ENCODE measurements around the gene FOCAD. TPM values are rescaled to one million over a fixed set of nuclear protein-coding genes. Genes with fewer than 3 reads are reported as not detected.

Gene FOCAD
- total and polyA plus RNA-seq, 2 of the 8 experiments (the other 6 are each of a cell fraction or from before 2014, with no cell fraction given), result 22.0 to 38.4 TPM

DNA sequence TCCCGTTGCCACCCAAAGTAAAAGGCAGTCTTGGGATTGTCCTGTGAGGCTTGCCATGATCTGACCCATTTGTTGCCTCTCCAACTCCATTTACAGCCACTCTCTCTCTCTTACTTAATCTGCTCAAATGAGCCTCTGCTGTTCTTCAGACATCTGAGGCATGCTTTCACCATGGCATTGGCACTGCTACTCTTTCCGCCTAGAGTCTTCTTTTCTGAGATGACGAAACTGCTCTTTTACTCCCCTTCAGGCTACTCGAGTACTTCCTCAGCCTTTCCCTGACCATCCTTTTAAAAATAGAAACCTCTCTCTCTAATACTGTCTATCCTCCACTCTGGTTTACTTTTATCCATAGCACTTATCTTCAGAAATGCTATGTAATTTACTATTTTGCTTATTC, 9.0 kb downstream of the FOCAD start:
- Histone ChIP-seq H4K91ac (replicated peaks; ENCODE audit: insufficient read length, low read length) (peak overlapping the region; percentile 52), H2BK5ac (ENCODE audit: low read depth, low read length) (no peak overlapping the region; the same call in 1 of the 2 replicates), H2BK20ac (ENCODE audit: low read length) (no peak overlapping the region), H3K79me2 (ENCODE audit: control insufficient read depth in 1 of 2, insufficient read depth in 2 of 2, low read length in 2 of 2) (peaks cover 0 to 43% of the 10 kb centered on the region in 2 experiments; a peak in 2 of 4 replicates), H3K9me3 (ENCODE audit: insufficient read depth in 2 of 2, low read depth in 1 of 2, low read length in 1 of 2) (no peaks in the 10 kb centered on the region), H2AFZ (ENCODE audit: low read length) (no peak overlapping the region), H2AK5ac (ENCODE audit: low read depth, low read length) (no peak overlapping the region), H3K4me2 (ENCODE audit: insufficient read depth in 1 of 2, low read depth in 2 of 2, low read length in 2 of 2) (no peak overlapping the region), H3K23ac (ENCODE audit: insufficient read length) (no peak overlapping the region), H3K56ac (replicated peaks; ENCODE audit: insufficient read length, low read depth, low read length) (peak overlapping the region; percentile 27), H3K4ac (replicated peaks; ENCODE audit: insufficient read length, low read depth, low read length) (no peak overlapping the region), H4K5ac (ENCODE audit: insufficient read length, low read depth, low read length) (no peak overlapping the region), H2BK120ac (replicated peaks; ENCODE audit: low read depth, low read length) (no peak overlapping the region), H3K18ac (ENCODE audit: extremely low read depth, low read length) (no peak overlapping the region), H4K20me1 (replicated peaks in 1 of 2; ENCODE audit: control insufficient read depth in 1 of 2, insufficient read depth in 2 of 2, low read length in 2 of 2) (peaks cover 0 to 9% of the 10 kb centered on the region in 2 experiments), H3K27ac (ENCODE audit: low read depth, low read length) (no peak overlapping the region), H2BK12ac (ENCODE audit: low read depth, low read length) (no peak overlapping the region), H3K27me3 (replicated peaks in 1 of 4; ENCODE audit: control insufficient read depth in 3 of 4, extremely low read depth in 1 of 4, insufficient read depth in 3 of 4, low read length in 3 of 4) (no peaks in the 10 kb centered on the region), H3K4me1 (replicated peaks in 1 of 4; ENCODE audit: control insufficient read depth in 3 of 4, insufficient read depth in 4 of 4, low read length in 3 of 4) (peaks cover 0 to 6% (median 0%) of the 10 kb centered on the region in 4 experiments; a peak in 1 of 7 replicates), H3K79me1 (ENCODE audit: low read depth, low read length) (no peaks in the 10 kb centered on the region), H3K23me2 (ENCODE audit: low read depth, low read length) (0 out of 2 replicates have a peak, but pooled peaks cover 2% of the 10 kb centered on the region), H3K14ac (ENCODE audit: insufficient read length) (peak overlapping the region; percentile 98), H4K8ac (ENCODE audit: extremely low read depth, insufficient read depth, low read length) (no peak overlapping the region), H3K4me3 (ENCODE audit: extremely low read depth in 1 of 4, insufficient read depth in 2 of 4, low read depth in 3 of 4, low read length in 4 of 4) (no peak overlapping the region), H3K36me3 (ENCODE audit: control insufficient read depth in 2 of 4, insufficient read depth in 4 of 4, low read length in 3 of 4) (no peaks in the 10 kb centered on the region), H3K9ac (replicated peaks in 1 of 4; ENCODE audit: extremely low read depth in 1 of 4, low read depth in 3 of 4, low read length in 3 of 4) (no peak overlapping the region), H2BK15ac (ENCODE audit: low read length) (0 out of 2 replicates have a peak overlapping the region, but pooled peaks have one; percentile 61)
- FAIRE-seq (no peak), DNase-seq (ENCODE audit: low read depth in 1 of 2, low spot score in 2 of 2) (no peak)
- 79% methylated on average over 4 of the region's 4 CpGs; no CpG with 5 or more reads in 1 of the 2 experiments for WGBS, 2 experiments (ENCODE audit: extremely low coverage in 1 of 2, insufficient coverage in 1 of 2, insufficient read length in 1 of 2, insufficient replicate concordance in 2 of 2, low coverage in 1 of 2, low lambda C conversion rate in 2 of 2, missing lambda C conversion rate in 1 of 2)
- ChIA-PET CTCF (ENCODE audit: partially characterized antibody) (interaction anchor here (1.5 kb wide), 1 partner anchor 9 kb away, joined by 3 read pairs; the partner anchor contains the start of gene FOCAD), POLR2A (ENCODE audit: partially characterized antibody) (no interaction called here)
- TF ChIP-seq POLR2A (IDR thresholded peaks at IDR 0.05; ENCODE audit: control extremely low read depth in 1 of 2, low read depth in 2 of 2, low read length in 2 of 2) (no peak), YY1 (IDR thresholded peaks at IDR 0.05; ENCODE audit: low read depth, low read length) (no peak), BACH1 (IDR thresholded peaks at IDR 0.05; ENCODE audit: low read length) (no peak), FOSL1 (IDR thresholded peaks at IDR 0.05; ENCODE audit: insufficient read depth, low read depth, low read length) (no peak), TAF7 (optimal IDR thresholded peaks at IDR 0.05; ENCODE audit: borderline replicate concordance, low read depth, low read length) (no peak), CREB1 (IDR thresholded peaks at IDR 0.05) (no peak), TCF12 (IDR thresholded peaks at IDR 0.05; ENCODE audit: low read depth, low read length) (no peak), KDM1A (IDR thresholded peaks at IDR 0.05; ENCODE audit: borderline replicate concordance, low read length) (no peak), MAFK (IDR thresholded peaks at IDR 0.05; ENCODE audit: low read depth, low read length) (no peak), SIN3A (conservative IDR thresholded peaks at IDR 0.05 in 1 of 2, IDR thresholded peaks at IDR 0.05 in 1 of 2; ENCODE audit: low read depth in 1 of 2, low read length in 2 of 2) (no peak), JUND (IDR thresholded peaks at IDR 0.05; ENCODE audit: low read length) (no peak), RXRA (IDR thresholded peaks at IDR 0.05; ENCODE audit: insufficient read depth, low read depth, low read length) (no peak), CHD2 (IDR thresholded peaks at IDR 0.05; ENCODE audit: low read length) (no peak)
- TF ChIP-seq, protein P1, sequence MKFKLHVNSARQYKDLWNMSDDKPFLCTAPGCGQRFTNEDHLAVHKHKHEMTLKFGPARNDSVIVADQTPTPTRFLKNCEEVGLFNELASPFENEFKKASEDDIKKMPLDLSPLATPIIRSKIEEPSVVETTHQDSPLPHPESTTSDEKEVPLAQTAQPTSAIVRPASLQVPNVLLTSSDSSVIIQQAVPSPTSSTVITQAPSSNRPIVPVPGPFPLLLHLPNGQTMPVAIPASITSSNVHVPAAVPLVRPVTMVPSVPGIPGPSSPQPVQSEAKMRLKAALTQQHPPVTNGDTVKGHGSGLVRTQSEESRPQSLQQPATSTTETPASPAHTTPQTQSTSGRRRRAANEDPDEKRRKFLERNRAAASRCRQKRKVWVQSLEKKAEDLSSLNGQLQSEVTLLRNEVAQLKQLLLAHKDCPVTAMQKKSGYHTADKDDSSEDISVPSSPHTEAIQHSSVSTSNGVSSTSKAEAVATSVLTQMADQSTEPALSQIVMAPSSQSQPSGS (IDR thresholded peaks at IDR 0.05; ENCODE audit: low read length), result no peak

All from H1 (cell line).